ENCODE measurements around the gene LIPC.
"Not testable (repeated sequence)": the region's sequence is repeated elsewhere in the genome, so short reads cannot be mapped to it uniquely, and the experiment has no call there.

The LIPC gene

DNA sequence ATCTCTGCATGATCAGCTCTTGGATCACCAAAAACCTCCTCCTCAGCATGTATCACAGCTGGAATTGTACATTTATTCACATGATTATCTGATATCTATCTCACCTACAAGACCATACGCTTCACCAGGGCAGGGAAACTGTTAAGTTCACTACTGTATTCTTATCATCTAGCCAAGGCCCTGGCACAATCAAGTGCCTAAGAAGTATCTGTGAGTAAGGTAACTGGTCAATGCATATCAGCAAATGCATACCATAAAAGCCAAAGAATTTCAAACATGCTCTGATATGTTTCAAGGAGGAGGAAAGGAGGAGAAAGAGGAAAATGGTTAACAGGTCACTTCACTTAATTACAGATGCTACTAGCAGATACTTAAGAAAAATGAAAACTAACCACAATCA lies 158.4 kb downstream of the LIPC start:
- DNase-seq, result no peak

DNA sequence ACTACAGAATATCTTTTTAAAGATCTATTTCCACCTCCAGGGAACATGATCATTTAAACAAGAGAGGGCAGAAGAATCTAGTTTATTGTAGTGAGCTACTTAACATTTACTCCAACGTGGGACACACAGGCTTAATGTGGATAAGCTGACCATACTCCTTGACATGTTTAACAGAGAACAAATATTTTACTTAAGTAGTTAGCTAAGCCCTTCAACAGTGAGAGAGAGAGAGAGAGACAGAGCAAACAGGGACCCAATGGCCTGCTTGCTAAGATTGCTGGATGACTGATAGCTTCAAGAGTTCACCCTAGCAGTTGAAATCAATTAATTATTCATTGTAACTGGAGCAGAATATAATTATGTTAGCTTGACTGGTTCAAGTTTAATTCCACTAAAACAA lies 159.1 kb downstream of the LIPC start:
- no peak for DNase-seq

DNA sequence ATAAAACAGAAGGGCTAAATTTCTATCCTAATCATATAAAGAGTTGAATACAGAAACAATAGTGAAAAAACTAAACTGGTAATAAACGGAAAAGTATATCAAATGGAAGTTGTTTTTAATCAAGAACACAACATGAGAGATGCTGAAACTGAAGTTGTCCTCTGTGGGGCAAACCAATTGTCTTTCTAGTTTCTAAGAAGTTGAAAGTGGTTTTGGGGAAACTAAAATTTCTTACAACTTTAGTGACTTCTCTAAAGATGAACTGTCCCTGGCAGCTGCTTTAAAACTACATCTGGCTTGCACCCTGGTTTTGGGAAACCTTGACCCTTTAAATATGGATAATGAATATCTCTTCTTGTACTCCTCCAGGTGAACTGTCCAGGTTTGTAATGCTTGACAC lies 162.1 kb downstream of the LIPC start:
- no peak for DNase-seq

DNA sequence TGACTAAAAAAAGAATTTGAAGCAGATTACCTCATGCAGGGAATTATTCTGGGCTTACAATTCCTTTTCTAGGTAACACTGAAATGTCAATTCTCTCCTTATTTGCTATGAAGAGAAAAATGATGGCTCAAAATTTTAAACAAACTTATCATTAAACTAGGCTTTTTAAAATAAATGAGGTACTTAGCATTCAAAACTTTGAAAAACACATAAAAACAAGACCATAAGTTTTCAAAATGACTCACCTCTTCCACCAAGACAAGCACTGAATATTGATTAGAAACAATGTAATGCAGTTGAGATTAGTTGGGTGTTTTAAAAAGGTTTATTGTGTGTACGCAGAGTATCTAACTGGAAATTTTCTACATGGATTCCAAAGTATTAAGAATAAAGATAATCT lies 163.1 kb downstream of the LIPC start:
- no peak for DNase-seq

DNA sequence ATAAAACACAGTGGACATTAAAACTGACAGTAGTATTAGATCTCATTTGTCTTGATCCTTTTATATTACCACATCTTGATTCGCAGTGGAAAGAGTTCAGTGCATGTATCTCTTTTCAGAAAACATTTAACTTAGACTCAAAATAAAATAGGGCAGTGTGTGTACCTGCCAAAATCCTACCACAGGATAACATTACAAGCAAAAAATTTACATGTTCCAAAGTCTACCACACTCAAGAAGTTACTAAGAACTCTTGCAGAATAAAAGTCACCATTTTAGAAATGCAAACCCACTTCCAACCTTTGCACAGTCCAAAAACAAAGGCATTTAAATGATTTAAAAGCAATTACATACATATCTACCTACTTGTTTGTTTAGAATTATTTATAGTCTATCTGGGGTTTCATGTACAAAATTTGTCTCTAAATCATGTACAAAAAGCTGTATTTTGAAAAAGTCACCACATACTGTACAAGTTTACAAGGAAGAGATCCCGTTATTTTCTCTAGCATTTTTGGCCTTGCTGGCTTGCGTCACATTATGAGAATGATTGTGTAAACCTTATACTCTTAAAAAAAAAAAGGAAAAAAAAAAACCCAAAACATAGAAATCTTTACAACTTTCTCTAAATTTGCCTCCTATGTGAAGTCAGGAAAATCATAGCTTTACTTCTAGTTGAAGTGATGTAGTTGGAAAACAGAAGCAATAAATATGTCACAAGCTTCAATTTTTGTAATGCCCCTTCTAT lies 163.9 kb downstream of the LIPC start:
- DNase-seq, result no peak

DNA sequence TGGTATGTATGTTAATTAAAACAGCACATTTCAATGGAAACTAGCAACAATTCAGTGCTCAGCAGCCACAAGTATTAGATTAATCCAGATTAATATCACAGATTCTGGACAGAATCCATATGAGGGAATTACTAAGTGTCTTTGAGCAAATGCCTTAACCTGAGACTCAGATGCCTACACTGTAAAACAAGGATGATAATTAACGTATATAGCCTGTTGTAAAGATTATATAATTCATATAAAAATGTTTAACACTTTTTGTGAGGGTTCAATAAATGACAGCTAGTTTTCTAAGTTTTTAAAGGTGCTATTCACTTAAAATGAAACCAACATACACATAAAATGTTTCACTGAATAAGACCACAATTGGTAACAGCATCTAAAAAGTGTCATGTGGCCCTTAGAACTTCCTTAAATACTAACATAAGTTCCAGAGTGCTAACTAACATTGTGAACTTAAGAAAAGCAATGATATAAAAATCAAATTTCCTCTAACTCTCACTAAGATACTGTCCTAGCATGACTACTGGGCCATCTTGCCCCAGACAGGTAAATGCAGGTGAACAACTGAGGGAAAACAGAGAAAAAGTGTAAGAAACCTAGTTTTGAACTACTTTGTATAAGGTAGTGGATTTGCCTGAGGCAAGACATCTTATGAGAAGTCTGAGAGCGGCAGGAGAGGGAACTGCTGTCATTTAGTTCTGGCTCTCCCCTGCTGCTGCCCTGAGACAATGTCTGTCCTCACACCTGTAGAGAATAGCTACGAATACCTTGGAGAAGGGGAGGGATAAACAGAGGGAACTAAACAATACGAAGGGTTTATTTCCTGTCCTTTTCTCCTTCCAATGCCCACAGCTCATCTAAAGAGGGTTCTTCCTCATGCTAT lies 166.4 kb downstream of the LIPC start:
- no peak for DNase-seq

DNA sequence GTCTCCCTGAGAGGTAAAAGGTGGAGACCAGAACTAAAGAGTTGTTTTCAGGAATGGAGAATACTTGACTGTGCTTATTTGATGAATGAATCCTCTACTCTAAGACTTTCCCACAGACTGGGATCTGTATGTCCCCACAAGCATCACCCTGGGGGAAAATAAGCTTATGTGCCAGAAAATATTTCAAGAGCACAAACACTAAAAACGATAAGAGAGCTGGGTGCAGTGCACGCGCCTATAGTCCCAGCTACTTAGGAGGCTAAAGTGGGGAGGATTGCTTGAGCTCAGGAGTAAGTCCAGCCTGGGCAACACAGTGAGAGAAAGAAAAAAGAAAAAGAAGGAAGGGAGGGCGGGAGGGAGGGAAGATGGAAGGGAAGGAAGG lies 167.0 kb downstream of the LIPC start:
- DNase-seq, result no peak

DNA sequence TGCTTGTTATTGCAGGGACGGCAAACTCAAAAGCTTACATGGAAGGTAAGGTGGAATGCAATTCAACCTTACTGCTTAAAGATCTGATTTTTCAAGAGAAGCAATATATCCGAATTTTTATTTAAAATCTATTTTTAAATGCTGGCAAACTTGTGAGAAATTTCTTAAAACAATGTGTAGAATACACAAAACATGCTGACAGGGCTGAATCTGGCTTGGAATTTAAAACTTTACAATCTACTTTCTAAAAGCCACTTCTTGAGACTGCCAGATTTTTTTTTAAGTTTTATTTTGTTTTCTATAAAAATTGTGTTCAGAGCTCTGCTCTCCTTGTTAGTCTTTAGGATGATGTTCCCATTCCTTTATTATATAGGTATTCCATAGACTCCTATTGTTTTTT lies 171.0 kb downstream of the LIPC start:
- DNase-seq, result no peak

DNA sequence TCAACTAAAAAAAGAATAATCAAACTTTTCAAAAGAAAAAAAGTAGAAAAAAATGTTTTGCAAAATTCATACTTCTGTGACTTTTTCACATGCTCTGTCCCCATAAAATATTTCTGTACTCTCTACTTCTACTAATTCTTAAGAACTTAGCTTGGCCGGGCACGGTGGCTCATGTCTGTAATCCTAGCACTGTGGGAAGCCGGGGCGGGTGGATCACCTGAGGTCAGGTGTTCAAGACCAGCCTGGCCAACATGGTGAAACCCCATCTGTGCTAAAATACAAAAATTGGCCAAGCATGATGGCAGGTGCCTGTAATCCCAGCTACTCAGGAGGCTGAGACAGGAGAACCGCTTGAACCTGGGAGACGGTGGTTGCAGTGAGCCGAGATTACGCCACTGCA lies 172.1 kb downstream of the LIPC start:
- not testable (repeated sequence) for DNase-seq

DNA sequence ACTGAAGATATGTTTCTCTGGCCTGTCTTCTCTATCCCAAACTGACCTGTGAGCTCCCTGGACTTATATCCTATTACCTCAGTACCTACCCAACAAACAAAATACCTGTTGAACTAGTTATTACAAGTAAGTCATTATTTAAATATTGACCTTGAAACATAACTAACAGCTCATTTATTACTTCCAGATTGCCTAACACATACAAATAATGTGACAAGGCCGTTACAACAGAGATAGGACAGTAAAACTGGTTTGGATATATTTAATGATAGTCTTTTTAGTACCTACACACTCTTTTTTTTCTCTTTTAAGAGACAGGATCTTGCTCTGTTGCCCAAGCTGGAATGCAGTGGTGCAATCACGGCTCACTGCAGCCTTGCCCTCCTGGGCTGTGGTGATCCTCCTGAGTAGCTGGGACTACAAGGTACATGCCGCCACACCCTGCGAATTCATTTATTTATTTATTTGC lies 172.7 kb downstream of the LIPC start:
- no peak for DNase-seq

DNA sequence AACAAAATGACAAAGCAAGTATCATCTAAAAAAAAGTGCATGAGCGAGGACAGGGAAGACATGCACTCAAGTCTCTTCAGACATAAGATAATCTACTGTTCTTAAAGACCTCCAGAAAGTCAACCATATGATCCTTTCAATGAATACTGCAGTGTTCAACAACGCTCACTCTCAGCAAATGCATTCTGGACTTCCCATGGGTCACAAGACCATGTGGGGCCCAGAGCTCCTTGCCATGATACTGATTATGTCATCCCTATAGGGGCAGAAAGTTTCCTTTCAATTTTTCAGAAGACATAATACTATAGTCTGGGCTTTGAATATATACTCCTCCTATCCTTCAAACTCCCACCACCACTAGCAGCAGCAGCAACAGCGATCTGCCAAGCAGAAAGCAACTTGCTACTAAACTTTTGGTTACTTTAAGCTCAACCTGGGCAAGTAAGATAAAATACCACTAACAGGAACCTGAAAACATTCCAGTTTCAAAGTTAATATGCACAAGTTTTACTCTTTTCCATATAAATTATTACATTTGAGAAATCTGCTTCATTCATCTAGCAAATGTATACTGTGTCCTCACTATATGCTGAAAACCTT lies 174.2 kb downstream of the LIPC start:
- no peak for DNase-seq

DNA sequence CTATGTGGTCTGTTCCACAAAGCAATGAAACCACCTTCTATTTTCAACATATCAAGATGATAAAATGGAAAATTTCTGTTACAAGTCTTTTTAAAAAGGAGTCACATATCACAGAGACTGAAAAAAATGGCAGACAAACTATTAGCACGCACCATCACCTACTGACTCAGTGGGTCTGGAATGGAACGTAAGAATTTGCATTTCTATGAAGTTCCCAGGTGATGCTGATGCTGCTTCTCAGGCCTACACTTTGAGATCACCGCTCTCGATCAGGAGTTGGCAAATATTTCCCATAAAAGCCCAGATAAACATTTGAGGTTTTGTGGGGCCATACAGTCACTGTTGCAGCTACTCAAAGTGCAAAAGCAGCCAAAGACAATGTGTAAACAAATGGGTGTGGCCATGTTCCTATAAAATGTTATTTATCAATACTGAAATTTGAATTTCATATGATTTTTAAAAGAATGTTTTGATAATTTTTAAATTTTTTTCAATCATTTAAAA lies 174.8 kb downstream of the LIPC start:
- DNase-seq, result no peak

DNA sequence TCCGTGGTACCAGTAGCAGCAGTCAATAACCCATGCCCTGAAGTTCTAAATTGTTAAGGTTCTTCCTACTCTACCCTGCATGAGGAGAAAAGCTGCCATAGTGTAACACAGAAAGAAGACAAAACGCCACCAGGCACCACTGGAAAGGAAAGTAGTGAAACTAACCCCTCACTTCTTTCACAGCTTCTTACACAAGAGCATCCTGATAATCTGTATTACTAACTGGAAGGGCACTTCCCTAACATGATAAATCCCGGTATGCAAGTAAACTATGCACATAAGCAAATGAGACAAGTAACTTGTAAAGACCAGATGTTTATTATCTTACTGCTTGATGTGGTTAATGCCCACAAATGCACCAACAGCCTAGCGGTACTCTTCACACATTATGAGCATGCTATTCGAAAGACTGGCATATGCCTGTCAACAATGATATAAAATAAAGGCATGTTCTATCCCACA lies 176.4 kb downstream of the LIPC start:
- no peak for DNase-seq

DNA sequence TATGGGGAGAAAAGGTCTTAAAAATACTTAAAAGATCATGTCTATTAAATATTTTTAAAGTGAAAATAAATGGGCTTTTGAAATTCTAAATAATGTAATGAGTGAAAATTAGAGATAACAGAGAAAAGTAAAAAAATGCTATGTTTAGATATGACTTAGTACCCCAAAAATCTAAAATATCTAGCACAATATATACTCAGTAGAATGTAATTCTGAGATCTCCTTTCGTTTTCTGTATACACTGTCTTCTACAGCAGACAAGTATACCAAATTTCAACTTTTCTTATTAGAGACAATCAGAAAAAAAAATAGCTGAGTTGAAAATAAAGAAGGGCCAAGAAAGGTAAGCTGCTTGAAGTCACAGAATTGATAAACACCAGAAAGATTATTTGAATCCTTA lies 176.9 kb downstream of the LIPC start:
- DNase-seq, result no peak

DNA sequence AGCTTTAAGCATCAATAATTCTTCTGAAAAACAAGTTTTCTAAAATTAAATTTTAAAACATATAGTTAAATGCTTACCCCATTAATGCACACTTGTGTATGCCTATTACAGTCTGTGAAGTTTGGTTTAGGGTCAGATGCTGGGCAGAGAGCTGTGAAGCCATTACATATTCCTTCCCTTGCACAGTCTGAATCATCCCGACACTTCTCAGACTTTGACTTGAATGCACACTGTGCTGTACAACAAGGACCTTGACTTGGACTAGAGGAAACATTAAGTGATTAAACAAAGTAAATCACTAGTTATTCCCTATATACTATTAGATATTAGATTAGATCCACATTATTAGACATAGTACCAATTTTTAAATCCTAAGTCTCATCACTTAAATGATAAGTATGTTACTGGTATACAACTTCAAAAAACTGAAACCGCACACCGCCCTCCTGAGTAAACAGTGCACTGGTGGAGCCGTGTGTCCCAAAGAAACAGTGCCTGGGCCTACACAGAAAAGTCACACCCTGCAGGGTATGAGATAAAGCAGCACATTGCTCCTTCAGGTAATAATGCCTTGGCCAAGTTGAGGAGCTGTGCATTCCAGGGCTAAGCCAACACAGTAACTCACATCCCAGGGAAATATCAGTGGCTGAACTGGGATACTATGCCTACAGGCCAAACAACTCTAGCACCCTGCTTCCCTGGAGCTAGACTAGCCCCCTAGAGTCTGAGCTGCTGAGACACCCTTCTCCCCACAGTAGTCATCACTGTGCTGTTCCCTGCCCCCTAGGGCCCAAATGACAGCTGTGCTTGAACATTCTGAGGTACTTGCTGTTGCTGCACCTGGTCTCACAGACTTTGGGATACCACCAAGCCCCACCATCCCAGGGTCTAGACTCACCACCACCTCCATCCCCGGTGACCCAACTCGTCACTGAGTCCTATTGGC lies 180.2 kb downstream of the LIPC start:
- no peak for DNase-seq

DNA sequence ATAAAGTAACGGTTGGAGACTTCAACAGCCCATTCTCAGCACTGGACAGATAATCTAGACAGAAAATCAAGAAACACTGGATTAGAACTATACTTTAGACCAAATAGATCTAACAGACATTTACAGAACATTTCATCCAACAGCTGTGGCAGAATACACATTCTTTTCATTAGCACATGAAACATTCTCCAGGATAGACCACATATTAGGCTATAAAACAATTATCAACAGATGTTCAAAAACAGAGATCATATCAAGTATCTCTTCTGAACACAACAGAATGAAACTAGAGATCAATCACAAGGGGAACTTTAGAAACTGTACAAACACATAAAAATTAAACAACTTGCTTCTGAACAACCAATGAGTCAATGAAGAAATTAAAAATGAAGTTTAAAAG lies 184.4 kb downstream of the LIPC start:
- DNase-seq, result no peak
